K562 (cell line): ENCODE results near the gene GPR183.

ENCODE experiments used
- ARNT ChIP-seq, 2 experiments: fragments of 450-650 bp; IDR thresholded peaks; 2 replicates each; pipeline ENCODE4 v1.6.1; 2016; ENCODE audit warnings: mild to moderate bottlenecking in 1 of 2
- CAMTA2 ChIP-seq: fragments of 250-450 bp; sonication (Bioruptor Pico); conservative IDR thresholded peaks from 2 replicates; pipeline ENCODE4 v1.5.1; 2022
- CTBP1 ChIP-seq: fragments of 450-650 bp; IDR thresholded peaks from 2 replicates; pipeline ENCODE4 v1.6.1; 2016; ENCODE audit warnings: borderline replicate concordance
- CTCF ChIP-seq, 3 experiments: IDR thresholded peaks in 2 of 3; conservative IDR thresholded peaks in 1 of 3; 2 replicates each; pipeline ENCODE4 v1.5.1; 2011 to 2012; ENCODE audit warnings: low read length in 3 of 3, mild to moderate bottlenecking in 3 of 3, control low read depth in 2 of 3, improper control_type of control experiment in 1 of 3, inconsistent platforms in 1 of 3, low read depth in 1 of 3, mixed read lengths in 1 of 3, moderate library complexity in 1 of 3; ENCODE audit not compliant: insufficient read depth in 2 of 3
- FOXO4 ChIP-seq: fragments of 450-650 bp; formaldehyde crosslinking; IDR thresholded peaks from 2 replicates; pipeline ENCODE4 v1.4.0; 2020; ENCODE audit warnings: mild to moderate bottlenecking, moderate library complexity
- GABPA ChIP-seq: fragments of 200-800 bp; sonication (Bioruptor generic); conservative IDR thresholded peaks from 2 replicates; pipeline ENCODE4 v1.6.1; 2016; ENCODE audit warnings: low read depth, missing genetic modification characterization, missing compliant biosample characterization
- MBD1 ChIP-seq: fragments of 250-450 bp; sonication (Bioruptor Pico); IDR thresholded peaks from 2 replicates; pipeline ENCODE4 v1.8.0; 2022; ENCODE audit warnings: inconsistent platforms
- NR1H2 ChIP-seq: sonication (generic); formaldehyde crosslinking; IDR thresholded peaks from 2 replicates; pipeline ENCODE4 v1.4.0; 2020; ENCODE audit warnings: mild to moderate bottlenecking, missing genetic modification reagents
- RFX5 ChIP-seq: IDR thresholded peaks from 2 replicates; pipeline ENCODE4 v1.6.1; 2011; ENCODE audit warnings: low read depth, mild to moderate bottlenecking, improper control_type of control experiment, low read length
- STAG1 ChIP-seq: sonication (generic); formaldehyde crosslinking; IDR thresholded peaks from 2 replicates; pipeline ENCODE4 v1.5.0; 2020; ENCODE audit warnings: missing genetic modification reagents, borderline replicate concordance
- TAF1 ChIP-seq: IDR thresholded peaks from 2 replicates; pipeline ENCODE4 v1.6.1; 2011; ENCODE audit warnings: mild to moderate bottlenecking, low read length, moderate library complexity; ENCODE audit not compliant: insufficient read depth, control insufficient read depth, severe bottlenecking; ENCODE audit errors: extremely low read depth
- U2AF2 ChIP-seq: fragments of 200-400 bp; formaldehyde crosslinking; optimal IDR thresholded peaks from 2 replicates; pipeline ENCODE3; 2017; ENCODE audit warnings: low read depth, mild to moderate bottlenecking, low read length
- ZEB2 ChIP-seq: fragments of 450-650 bp; IDR thresholded peaks from 2 replicates; pipeline ENCODE4 v1.6.1; 2016
- ZNF354B ChIP-seq: fragments of 250-450 bp; sonication (Bioruptor Pico); IDR thresholded peaks from 2 replicates; pipeline ENCODE4 v1.4.0; 2020

- TF ChIP-seq STAG1 (CRISPR knock-in tag): no peak
- TF ChIP-seq RFX5: no peak
- TF ChIP-seq NR1H2 (CRISPR knock-in tag): no peak
- no peak for TF ChIP-seq ZNF354B
- no peak for TF ChIP-seq ARNT (IDR thresholded peaks at IDR 0.05)
- no peak for TF ChIP-seq CAMTA2 (CRISPR knock-in tag)
- no peak for TF ChIP-seq FOXO4 (CRISPR knock-in tag)
- TF ChIP-seq CTBP1: no peak
- no peak for TF ChIP-seq ZEB2
- TF ChIP-seq TAF1: no peak
- TF ChIP-seq U2AF2: no peak
- no peak for TF ChIP-seq CTCF (IDR thresholded peaks at IDR 0.05 in 2 of 3, conservative IDR thresholded peaks at IDR 0.05 in 1 of 3; ENCODE audit: insufficient read depth in 2 of 3, low read depth in 1 of 3, low read length in 3 of 3)
- TF ChIP-seq MBD1 (CRISPR knock-in tag): no peak
- no peak for TF ChIP-seq GABPA
Measured at GRCh38 chr13:99335087-99335486, 27.9 kb upstream of the GPR183 start.
